Dedifferentiated amniotic fluid mesenchymal stem cell (primary cell): ENCODE data around the gene PLOD3.

ENCODE experiments used
- DNase-seq: peaks from one replicate; pipeline ENCODE4 v3.0.0-alpha.2; 2016; ENCODE audit errors: extremely low spot score

The PLOD3 gene

GRCh38 chr7:101239191-101239950 is 22.0 kb upstream of the PLOD3 start:
- no peak for DNase-seq

GRCh38 chr7:101238226-101239182 is 21.1 kb upstream of the PLOD3 start:
- DNase-seq, result no peak

- DNase-seq, result no peak
Observed at GRCh38 chr7:101237206-101238067, 20.1 kb upstream of the PLOD3 start, which contains the start of gene CLDN15. Gene CLDN15, minus strand, starts transcription at chr7:101237802. Its CDS starts 221 bp downstream, at chr7:101237581.

DNA sequence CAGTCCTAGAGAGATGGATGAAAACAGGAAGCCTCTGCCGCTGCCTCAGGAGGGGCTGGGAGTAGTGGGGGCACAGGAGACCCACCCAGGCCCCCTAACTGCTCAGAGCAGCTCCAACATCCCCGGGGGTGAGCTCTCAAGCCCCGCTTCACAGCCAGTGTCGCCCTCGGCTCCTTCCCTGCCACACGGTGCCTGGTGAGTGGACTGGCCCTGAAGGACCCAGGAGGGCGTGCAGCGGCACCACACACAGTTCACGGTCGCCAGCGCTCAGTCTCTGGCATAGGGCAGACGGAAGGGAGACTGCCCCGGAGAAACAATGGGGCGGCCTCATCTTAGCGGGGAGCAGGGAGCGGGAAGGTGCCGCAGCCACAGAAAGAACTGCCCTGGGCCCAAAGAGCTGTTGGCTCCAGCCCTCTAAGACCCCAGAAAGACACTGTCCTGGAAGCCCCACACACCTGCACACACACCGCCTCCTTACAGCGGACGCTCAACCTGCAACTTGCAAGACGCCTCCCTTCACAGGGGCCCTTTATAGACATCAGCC is 19.0 kb upstream of the PLOD3 start:
- DNase-seq, result no peak

- no peak for DNase-seq
Observed at GRCh38 chr7:101235522-101235921, 18.1 kb upstream of the PLOD3 start.

DNA sequence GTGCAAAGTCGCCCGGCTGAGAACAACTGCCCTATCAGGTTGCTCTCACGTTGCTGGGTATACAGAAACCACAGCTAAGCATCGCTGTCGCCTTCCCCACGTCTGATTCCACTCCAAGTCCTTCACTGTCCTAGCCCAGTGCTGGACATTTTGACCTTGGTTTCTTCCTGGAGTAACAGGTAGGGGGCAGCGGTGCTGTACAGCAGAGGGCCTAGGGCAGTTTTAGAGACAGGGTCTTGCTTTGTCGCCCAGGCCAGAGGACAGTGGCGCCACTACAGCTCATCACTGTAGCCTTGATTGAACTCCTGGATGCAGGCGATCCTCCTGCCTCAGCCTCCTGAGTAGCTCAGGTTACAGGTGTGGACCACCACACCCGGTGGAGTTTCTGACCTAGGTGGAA is 17.7 kb upstream of the PLOD3 start:
- DNase-seq, result no peak

- DNase-seq, result no peak
Observed at GRCh38 chr7:101234636-101235035, 17.3 kb upstream of the PLOD3 start.

DNA sequence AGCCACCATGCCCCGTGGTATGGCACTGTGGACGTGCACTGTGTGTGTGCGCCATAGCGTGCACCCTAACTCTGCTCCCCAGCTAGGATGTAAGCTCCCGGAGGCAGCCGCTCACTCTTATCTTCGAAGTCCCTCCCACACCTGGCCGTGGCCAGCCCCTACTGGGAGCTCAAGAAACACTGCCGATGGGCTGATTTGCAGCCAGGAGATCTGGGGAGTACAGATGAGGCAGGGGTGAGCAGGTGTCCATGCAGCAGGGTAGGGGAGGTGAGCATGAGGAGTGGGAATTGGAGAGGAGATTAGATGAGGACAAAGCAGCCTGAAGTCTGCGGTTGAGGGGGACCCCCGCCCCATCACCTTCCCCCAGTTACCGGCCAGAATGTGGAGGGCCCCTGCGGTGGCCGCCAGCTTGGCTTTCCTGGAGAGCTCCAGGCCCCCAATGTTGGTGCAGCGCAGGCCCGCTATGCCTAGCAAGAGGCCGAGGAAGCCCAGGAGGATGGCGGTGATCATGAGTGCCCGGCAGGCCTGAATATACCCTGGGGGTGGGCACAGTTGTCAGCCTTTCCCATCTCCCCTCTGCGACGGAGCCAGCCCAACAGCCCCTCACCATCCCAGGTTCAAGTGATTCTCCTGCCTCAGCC is 16.6 kb upstream of the PLOD3 start:
- DNase-seq, result no peak

DNA sequence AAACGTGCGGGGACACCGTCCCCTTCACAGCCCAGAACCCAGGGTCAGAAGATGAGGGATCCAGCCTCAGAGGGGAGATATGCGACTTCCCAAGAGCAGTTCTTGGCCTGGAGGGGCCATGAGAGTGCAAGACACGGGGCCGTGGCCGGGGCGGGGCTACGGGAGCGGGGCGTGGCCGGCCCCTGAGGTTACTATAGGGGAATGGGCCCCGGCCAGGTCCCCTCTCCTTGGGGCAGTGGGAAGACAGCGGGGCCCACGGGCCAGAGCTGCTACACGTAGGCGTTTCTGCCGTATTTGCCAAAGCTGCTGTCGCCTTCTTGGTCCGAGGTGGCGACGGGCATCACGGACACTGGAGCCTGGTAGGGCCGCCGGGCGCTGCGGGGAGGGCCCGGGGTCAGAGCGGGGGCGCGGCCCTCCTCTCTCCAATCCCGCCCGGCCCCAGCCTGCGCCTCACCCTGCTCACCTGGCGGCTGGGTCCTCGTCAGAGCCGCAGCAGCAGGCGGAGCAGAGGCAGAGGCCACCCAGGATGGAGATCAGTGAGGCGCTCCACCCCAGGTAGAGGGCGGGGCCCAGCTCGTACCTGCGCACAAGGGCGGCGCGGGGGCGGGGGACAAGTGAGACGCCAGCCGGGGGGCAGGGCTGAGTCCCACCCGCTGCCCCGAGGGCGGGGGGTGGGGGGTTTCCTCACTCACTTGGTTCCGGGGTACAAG is 14.9 kb upstream of the PLOD3 start:
- DNase-seq, result no peak

- DNase-seq, result no peak
Observed at GRCh38 chr7:101231644-101232043, 14.3 kb upstream of the PLOD3 start.

DNA sequence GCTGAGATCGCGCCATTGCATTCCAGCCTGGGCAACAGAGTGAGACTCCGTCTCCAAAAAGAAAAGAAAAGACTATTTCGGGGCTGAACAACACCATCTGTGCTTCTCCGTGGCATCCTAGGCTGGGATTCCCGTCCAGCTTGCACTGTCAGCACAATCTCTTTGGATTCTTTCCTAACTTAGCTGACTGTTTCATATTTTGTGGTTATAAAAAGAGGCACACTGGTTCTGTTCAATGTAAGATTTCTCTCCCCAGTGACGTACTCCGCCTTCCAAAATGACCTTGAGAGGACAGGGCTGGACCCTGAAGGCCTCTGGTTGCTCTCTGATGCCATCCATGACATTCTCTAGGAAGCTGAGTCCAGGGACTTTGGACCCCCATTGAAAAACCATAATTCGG is 9.3 kb upstream of the PLOD3 start:
- no peak for DNase-seq

DNA sequence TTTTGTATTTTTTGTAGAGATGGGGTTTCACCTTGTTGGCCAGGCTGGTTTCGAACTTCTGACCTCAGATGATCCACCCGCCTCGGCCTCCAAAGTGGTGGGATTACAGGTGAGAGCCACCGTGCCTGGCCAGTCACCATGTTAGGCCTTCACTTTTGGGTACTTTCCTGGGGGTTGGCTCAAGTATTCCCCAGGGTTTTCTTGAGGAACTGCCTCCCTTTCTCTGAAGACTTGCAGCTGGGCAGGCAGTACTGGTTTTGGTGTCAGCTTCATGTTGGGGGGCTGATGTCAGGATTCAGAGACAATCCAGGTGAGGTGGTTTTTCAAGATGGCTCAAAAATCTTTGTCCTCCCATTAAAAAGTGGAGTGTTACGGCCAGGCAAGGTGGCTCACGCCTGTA is 8.3 kb upstream of the PLOD3 start:
- DNase-seq, result no peak

DNA sequence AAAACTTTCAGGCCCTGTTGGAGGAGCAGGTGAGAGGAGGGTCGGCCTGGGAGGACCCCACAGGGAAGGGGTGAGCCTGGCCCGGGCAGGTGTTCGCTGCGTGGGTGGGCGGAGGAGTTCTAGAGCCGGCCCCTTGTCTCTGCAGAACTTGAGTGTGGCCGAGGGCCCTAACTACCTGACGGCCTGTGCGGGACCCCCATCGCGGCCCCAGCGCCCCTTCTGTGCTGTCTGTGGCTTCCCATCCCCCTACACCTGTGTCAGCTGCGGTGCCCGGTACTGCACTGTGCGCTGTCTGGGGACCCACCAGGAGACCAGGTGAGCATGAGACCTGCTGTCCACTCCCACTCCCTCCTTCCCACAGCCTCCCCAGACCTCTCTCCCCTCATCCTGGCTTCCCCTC is 6.1 kb upstream of the PLOD3 start:
- no peak for DNase-seq

DNA sequence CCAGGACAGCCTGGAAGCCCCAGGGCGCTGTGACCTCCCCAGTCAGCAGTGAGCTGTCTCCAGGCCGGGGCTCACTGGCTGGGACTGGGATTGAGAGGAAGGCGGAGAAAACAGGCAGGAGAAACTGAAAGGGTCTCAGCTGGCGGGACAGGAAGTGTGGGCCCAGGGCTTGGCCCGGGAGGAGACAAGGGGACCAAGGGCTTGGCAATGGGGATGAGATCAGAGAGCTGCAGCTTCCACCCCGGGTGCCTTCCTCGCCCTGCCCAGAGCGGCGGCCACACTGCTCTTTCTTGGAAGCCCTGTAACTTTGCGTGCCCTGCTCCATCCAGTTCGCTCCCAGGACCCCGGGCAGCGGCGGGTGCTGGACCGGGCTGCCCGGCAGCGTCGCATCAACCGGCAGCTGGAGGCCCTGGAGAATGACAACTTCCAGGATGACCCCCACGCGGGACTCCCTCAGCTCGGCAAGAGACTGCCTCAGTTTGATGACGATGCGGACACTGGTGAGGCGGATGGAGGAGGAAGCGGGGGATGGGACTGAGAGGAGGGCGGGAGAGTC is 5.0 kb upstream of the PLOD3 start:
- DNase-seq, result no peak

DNA sequence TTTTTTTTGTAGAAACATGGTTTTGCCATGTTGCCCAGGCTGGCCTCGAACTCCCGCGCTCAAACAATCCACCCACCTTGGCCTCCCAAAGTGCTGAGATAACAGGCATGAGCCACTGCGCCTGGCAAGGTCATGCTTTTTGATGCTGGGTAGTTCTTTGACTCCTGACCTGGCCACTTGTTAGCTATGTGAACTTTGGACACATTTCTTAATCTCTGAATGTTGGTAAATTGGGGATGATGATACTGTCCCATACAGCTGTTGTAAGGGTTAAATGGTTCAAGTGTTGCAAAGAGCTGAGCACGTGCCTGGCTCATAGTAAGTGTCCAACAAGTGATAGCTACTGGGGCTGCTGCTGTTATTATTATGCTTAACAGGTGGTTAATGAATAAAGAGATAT is 2.9 kb upstream of the PLOD3 start:
- DNase-seq, result no peak

DNA sequence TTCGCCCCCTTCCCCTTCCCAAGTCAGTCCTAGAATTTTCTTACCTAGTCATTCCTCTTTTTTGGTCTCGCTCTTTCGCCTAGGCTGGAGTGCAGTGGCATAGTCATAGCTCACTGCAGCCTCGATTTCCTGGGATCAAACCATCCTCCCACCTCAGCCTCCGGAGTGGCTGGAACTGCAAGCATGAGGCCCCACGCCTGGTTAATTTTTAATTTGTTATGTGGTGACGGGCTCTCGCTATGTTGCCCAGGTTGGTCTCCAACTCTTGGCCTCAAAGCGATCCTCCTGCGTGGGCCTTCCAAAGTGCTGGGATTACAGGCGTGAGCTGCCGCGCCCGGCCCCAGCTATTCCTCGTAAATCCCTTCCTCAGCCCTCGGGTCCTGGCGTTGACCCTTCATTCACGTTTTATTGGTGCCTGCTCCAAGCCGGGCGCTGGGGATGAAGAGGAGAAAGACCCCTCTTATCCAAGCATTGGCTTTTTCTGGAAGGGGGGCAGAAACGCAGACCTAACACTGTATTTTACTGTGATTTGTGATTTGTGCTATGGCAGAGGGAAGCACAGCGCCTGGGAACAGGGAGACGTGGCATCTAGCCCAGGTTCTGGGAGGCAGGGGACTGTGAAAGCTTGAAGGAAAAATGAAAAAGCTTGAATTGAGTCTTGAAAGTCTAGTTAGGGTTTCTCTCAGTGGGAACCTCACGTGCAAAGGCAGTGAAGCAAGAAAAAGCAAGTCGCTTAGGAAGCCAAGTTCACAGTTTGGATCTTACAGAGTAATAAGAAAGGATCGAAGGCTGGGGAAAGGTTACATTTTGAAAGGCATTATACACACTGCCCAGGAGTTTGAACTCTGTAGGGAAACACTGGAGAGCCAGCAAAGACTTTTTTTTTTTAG is 1.1 kb upstream of the PLOD3 start:
- no peak for DNase-seq

GRCh38 chr7:101216860-101217387 is 457 bp downstream of the PLOD3 start:
- no peak for DNase-seq

DNA sequence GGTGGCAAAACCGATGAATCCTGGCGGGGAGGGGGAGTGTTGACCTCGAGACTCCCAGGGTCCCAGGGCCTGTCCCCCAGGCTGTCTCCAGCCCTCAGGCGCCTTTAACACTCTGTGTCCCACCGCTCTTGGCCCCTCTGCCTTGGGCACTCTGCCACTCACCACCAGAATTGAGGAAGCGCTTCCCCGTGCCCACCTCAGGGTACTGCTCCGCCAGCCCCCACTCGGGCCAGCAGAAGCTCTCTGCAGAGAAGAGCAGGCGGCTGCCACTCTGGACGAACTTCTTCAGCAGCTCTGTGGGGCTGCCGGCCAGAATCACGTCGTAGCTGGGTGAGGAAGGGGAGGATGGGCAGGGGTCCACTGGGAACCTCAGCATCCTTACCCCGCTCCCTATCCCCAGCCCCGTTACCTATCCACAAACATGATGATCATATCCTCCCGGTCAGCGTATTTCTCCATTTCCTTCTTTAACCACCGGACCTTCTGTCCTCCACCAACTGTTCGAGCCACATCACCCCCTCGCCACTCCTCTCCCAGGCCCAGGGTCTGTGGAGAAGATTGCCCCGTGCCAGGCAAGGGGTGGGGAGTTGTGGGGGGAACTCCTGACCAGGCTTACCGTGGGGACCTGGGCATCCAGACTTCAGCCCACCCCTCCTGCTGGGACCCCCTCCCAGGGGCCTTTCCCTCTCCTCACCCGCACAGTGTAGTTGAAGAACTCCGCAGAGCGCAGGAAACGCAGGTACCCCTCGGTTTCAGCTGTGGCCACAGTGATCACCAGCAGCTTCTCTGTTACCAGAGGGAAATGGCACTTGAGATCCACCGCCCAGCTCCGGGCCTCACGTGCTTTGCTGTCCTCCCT is 1.2 kb downstream of the PLOD3 start:
- DNase-seq, result no peak
